Activated naive CD4-positive, alpha-beta T cell treated with anti-CD3 and anti-CD28 coated beads, Interleukin-2, amount 50 U/mL, for 72 hours (primary cell): ENCODE data around the gene CPLANE2. TPM values are rescaled to one million over a fixed set of nuclear protein-coding genes. Genes with fewer than 3 reads are reported as not detected.
A peak's percentile ranks its signal among the peaks of the same experiment; 100 is the strongest.
"Not testable (repeated sequence)": the region's sequence is repeated elsewhere in the genome, so short reads cannot be mapped to it uniquely, and the experiment has no call there.

ENCODE experiments used
- ATAC-seq, 2 donors: fragments of 150-1000 bp; cut with Tn5 transposase; 2 replicates each; pipeline ENCODE4 v1.10.0; 2021; ENCODE audit warnings: mild to moderate bottlenecking in 2 of 2, moderate library complexity in 2 of 2
- DNase-seq, 2 donors: peaks; one replicate each; pipeline ENCODE4 v3.0.0; 2021 to 2022; ENCODE audit warnings: low spot score in 2 of 2
- H3K27ac Mint-ChIP-seq, 2 donors: one replicate each; pipeline ENCODE4 v1.8.0; 2022; ENCODE audit warnings: mild to moderate bottlenecking in 2 of 2, mixed read lengths in 2 of 2
- H3K36me3 Mint-ChIP-seq, 2 donors: one replicate each; pipeline ENCODE4 v1.8.0; 2022; ENCODE audit warnings: mixed read lengths in 2 of 2
- H3K9me3 Mint-ChIP-seq, 2 donors: one replicate each; pipeline ENCODE4 v1.8.0; 2022; ENCODE audit warnings: mixed read lengths in 2 of 2
- total RNA-seq, 2 donors: library from RNA; stranded (reverse); gene quantifications; one replicate each; pipeline ENCODE4 v1.2.3, GENCODE V29; 2022

The CPLANE2 gene
- total RNA-seq, 2 donors from 2014 or later: 3.0 to 4.2 TPM

GRCh38 chr1:16218674-16219071 is 18.3 kb downstream of the CPLANE2 start:
- H3K9me3 Mint-ChIP-seq: no peaks in the 10 kb centered on the region
- DNase-seq (no peak), ATAC-seq (no peak)
- no peaks in the 10 kb centered on the region for H3K36me3 Mint-ChIP-seq
- H3K27ac Mint-ChIP-seq: no peak overlapping the region

GRCh38 chr1:16218014-16218673 is 18.8 kb downstream of the CPLANE2 start:
- ATAC-seq: no peak
- H3K9me3 Mint-ChIP-seq: no peaks in the 10 kb centered on the region
- no peak overlapping the region for H3K27ac Mint-ChIP-seq
- DNase-seq: no peak
- H3K36me3 Mint-ChIP-seq: no peaks in the 10 kb centered on the region

DNA sequence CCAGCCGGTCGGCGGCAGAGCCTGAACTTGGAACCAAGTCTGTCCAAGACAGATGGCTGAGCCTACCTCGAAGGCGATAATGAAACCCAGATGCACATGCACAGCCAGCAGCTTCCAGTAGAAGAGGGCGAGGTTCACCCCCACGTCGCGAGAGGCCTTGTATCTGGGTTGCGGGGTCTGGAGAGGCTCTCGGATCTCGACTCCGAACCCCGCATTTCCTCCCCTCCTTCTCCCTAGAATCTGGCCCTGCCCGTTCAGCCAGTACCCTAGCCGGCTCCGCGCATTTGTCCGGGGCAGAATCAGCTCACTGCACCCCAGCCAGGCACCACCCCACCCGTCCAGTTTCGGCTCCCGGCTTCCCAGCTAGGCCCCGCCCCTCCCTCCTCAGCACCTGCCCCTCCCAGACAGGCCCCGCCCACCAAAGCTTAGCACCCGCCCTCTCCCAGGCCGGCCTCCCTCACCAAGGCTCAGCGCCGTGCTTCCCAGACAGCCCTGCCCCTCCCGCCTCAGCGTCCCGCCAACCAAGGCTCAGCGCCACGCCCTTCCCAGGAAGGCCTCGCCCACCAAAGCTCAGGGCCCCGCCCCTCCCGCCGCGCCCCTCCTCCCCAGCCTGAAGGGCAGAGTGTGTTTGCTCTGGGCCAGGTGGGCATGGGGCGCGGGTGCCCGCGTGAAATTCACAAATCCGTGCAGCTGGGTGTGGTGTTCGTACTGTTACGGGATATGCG is 19.8 kb downstream of the CPLANE2 start:
- DNase-seq (peak; percentile 89 to 95), ATAC-seq (peak; percentile 96 to 98)
- H3K27ac Mint-ChIP-seq: peak overlapping the region in 1 of 2 donors; percentile 58
- no peaks in the 10 kb centered on the region for H3K9me3 Mint-ChIP-seq
- no peaks in the 10 kb centered on the region for H3K36me3 Mint-ChIP-seq

DNA sequence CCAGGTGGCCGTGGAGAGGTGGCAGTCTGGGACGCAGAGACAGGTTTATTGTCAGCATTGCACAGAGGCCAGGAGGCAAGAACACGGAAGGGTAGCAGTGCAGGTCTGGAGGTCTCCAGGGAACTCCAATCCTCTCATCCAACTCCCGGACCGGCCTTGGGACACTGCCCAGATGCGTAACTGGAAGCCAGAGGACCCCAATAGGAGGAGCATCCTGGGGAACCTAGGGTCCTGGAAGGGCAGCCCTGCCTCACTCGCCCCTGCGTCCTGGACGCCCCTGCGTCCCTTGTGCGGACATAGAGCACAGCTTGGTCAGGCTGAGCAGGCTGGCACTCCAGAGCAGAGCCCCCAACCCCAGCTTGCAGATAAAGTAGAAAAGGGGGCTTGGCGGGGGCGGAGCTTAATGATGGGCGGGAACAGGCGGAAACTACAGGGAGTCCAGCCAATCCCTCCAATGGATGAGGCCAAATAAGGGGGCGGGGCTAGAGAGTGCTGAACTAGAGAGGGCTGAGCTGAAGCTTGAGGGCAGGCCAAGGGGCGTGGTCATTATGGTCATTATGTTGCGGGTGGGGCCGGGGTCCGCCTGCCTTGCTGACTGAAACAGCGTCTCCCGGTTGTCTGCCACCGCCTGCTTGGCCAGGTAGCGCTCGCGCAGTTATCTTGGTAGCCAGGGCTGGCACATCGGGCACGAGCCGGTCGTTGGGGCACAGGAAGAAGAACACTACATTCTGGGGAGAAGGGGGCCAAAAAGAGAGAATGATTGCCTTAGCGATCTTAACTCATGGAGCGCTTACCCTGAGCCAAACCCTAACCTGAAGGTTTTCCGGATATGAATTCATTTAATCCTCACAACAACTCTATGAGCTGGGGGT is 20.9 kb downstream of the CPLANE2 start:
- peak; percentile 30 to 47 for ATAC-seq
- peak overlapping the region in 1 of 2 donors; percentile 65 for H3K27ac Mint-ChIP-seq
- no peaks in the 10 kb centered on the region for H3K9me3 Mint-ChIP-seq
- DNase-seq: peak in 1 of 2 donors; percentile 77
- no peaks in the 10 kb centered on the region for H3K36me3 Mint-ChIP-seq

DNA sequence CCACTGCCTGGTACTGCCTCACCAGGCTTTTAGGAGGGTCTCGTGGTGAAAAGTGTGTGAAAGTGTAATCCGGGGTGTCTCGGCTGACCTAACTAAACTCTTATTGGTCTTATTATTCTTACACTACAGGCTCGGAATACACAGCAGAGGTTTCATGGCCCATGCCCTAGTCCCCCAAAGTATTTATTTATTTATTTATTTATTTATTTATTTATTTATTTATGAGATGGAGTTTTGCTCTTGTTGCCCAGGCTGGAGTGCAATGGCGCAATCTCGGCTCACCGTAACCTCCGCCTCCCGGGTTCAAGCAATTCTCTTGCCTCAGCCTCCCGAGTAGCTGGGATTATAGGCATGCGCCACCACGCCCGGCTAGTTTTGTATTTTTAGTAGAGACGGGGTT is 21.7 kb downstream of the CPLANE2 start:
- not testable (repeated sequence) for ATAC-seq

GRCh38 chr1:16213544-16213943 is 23.4 kb downstream of the CPLANE2 start:
- ATAC-seq, H3K36me3 Mint-ChIP-seq, H3K9me3 Mint-ChIP-seq, DNase-seq, H3K27ac Mint-ChIP-seq: not testable (repeated sequence)

More for the DNA sequence above, 21.7 kb downstream of the CPLANE2 start:
- H3K9me3 Mint-ChIP-seq, H3K27ac Mint-ChIP-seq, H3K36me3 Mint-ChIP-seq, DNase-seq: not testable (repeated sequence)

DNA sequence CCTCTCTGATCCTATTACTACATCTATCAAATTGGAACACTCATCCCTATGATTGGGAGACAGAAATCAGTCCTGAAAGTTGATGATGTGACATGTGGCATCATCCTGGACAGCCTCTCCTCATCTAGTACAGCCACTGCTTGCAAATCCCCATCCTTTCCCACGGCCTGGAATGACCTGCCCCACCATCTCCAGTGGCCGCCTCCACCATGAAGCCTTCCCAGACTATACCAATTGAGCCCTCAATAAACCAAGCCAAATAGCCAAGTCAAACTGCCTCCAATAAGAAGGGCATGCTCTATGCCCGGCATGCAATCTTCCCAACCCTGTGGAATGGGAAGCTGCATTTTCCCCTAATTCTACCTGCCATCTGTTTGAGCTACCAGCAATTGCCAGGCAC is 24.0 kb downstream of the CPLANE2 start:
- DNase-seq (no peak), ATAC-seq (no peak)
- no peak overlapping the region for H3K27ac Mint-ChIP-seq
- H3K9me3 Mint-ChIP-seq: no peaks in the 10 kb centered on the region
- H3K36me3 Mint-ChIP-seq: no peaks in the 10 kb centered on the region

DNA sequence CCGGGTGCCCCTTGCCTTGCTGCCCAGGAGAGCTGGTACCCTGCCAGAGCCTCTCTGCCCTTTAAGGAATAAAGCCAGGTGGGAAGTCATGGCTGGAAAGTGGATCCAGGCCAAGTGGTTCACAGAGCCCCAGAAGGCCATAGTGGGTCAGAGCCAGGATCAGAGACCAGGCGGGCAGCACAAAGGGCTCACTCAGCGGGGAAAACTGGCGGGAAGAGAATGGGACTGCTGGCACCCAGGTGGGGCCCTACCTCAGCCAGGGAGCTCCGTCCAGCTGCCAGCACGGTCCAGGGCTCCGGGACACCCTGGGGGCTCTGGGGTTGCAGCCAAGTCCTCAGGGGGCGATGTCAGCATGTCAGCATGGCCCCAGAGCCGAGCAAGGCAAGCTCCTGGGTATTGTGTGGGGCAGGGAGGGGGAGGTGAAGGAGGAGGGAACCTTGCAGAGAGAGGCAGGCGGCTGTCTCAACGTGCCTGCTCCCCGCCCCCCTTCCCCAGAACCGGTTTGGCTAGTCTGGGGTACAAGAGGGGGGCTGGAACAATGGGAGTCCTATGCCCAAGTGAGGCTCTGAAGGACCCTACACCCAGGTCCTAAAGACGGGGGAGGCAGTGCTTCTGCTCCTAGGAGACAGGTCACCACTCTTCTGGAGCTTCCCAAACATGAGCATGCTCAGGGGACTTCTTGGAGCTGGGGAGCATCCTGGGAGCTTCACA is 24.6 kb downstream of the CPLANE2 start, which contains the start of gene ARHGEF19:
ARHGEF19 (minus strand) TSS at position 402 of the 711 bp plus-strand sequence. CDS start 3,598 bp downstream, outside the sequence.
- H3K36me3 Mint-ChIP-seq: no peaks in the 10 kb centered on the region
- no peak for ATAC-seq
- H3K27ac Mint-ChIP-seq: no peak within 1 kb of the TSS
- no peaks in the 10 kb centered on the region for H3K9me3 Mint-ChIP-seq
- no peak for DNase-seq

DNA sequence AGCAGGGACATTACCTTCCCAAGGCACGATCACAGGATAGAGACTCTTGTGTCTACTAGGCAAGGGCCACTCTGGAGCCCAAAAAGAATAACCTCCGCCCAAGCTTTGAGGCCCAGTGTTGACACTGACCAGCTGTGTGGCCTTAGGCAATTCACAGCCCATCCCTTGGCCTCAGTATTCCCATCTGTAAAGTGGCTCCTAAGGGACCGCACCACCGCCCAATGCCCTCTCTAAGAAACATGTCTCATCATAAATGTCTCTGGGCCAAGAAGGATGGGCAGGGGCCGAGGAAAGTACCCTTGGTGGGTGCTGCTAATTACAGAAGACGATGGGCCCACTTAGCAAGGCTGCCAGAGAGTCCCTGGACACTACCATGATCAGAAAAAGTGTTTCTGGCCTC is 25.2 kb downstream of the CPLANE2 start:
- DNase-seq (no peak), ATAC-seq (no peak)
- Mint-ChIP-seq H3K36me3 (no peaks in the 10 kb centered on the region), H3K9me3 (no peaks in the 10 kb centered on the region), H3K27ac (no peak overlapping the region)

DNA sequence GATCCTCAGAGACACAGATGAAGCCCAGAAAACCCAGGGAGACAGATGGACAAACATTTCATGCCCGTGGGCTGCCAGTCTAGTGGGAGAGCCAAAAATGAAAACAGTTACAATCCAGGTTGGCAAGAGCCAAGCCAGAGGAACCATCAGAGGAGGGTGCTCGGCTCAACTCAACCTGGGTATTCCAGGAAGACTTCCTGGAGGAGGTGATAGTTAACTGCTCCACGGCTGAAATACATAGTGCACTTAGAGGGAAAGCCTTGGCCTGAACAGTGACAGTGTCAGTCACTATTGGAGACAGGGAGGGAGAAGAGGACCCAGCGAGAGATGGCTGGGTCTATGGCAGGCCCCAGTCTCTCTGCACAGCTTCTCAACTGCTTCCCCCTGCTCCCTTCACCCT is 26.4 kb downstream of the CPLANE2 start:
- ATAC-seq (no peak), DNase-seq (no peak)
- Mint-ChIP-seq H3K9me3 (no peaks in the 10 kb centered on the region), H3K27ac (no peak overlapping the region), H3K36me3 (no peaks in the 10 kb centered on the region)

DNA sequence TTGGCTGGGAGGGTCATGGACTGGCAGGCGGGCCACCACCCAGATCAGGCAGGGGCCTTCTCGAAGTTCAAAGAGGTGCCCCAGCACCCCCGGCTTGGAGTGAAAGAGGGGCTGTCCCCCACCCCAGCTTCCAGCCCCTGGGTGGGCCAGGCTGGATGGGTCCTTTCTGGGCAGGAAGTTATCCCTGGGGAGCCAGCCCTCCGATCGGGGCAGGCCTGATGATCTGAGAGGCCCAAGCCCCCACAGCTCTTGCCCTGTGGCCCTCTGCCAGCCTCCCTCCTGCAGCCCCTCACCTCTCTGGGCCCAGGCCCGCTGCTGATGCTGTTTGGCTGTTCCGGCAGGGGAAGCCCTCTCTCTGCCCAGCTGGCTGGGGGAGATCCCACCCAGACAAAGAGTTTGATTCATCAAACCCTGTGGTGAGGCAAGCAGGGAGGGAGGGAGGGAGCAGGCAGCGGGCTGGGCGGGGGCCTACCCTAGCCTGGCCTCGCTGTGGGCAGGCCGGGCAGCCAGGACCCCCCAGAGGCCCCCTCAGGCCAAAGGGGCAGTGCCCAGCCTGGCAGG is 27.1 kb downstream of the CPLANE2 start:
- DNase-seq: no peak
- Mint-ChIP-seq H3K27ac (no peak overlapping the region), H3K9me3 (no peaks in the 10 kb centered on the region), H3K36me3 (no peaks in the 10 kb centered on the region)
- no peak for ATAC-seq

DNA sequence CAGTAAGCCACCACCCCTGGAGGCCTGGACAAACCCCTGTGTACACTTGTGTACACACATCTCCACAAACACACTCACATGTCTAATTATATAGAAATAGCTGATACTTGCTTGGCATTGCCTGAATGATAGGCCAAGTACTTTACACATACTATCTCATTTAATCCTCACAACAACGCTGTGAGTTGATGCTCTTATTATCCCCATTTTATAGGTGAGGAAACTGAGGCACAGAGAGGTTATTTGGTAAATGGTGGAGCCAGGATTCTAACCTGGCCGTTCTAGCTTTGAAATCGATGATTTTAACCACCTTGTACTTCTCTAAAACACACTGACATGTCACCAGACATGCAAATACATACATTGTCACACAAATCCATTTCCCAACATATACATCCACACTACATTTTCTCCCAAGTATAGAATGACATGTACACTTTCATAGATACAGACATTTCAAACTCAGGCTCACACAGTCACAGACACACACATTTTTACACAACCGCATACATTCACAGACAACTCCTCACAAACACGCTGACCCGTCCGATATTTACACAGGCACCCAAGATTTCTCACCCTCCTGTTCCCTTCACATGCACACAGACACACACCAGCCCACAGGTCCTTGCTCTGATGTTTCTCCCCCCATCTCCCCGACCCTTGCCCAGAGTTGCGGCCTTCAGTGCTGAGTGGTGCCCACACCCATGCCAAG is 27.7 kb downstream of the CPLANE2 start:
- Mint-ChIP-seq H3K9me3 (no peaks in the 10 kb centered on the region), H3K27ac (no peak overlapping the region), H3K36me3 (no peaks in the 10 kb centered on the region)
- DNase-seq: no peak
- ATAC-seq: no peak

- no peaks in the 10 kb centered on the region for H3K9me3 Mint-ChIP-seq
- H3K36me3 Mint-ChIP-seq: no peaks in the 10 kb centered on the region
- no peak for ATAC-seq
Observed at GRCh38 chr1:16208270-16208987, 28.6 kb downstream of the CPLANE2 start.

GRCh38 chr1:16207318-16208269 is 29.4 kb downstream of the CPLANE2 start:
- DNase-seq: no peak
- no peaks in the 10 kb centered on the region for H3K36me3 Mint-ChIP-seq

More at GRCh38 chr1:16208270-16208987, 28.6 kb downstream of the CPLANE2 start:
- H3K27ac Mint-ChIP-seq: no peak overlapping the region
- DNase-seq: no peak

More at GRCh38 chr1:16207318-16208269, 29.4 kb downstream of the CPLANE2 start:
- ATAC-seq: no peak
- Mint-ChIP-seq H3K9me3 (no peaks in the 10 kb centered on the region), H3K27ac (peak overlapping the region; percentile 89 to 91)
